Esophagus muscularis mucosa (tissue), 4 donors: Measurements from ENCODE around the gene GARIN5B. TPM values are rescaled to one million over a fixed set of nuclear protein-coding genes. Genes with fewer than 3 reads are reported as not detected.
"Not testable (repeated sequence)": the region's sequence is repeated elsewhere in the genome, so short reads cannot be mapped to it uniquely, and the experiment has no call there.

ENCODE experiments used
- DNase-seq: peaks from one replicate; pipeline ENCODE4 v3.0.0-alpha.2; 2017; ENCODE audit errors: extremely low spot score
- H3K27ac ChIP-seq, 4 donors: fragments of 200-600 bp; sonication (generic); replicated peaks in 1 of 4; 1 replicate in 3 of 4; 2 replicates in 1 of 4; pipeline ENCODE4 v1.5.1; 2016 to 2019; ENCODE audit warnings: mild to moderate bottlenecking in 1 of 4
- H3K27me3 ChIP-seq, 4 donors: fragments of 200-600 bp; sonication (generic); one replicate each; pipeline versions ENCODE4 v1.5.1 to v1.6.0; 2016 to 2019
- H3K36me3 ChIP-seq, 4 donors: fragments of 200-600 bp; sonication (generic); one replicate each; pipeline ENCODE4 v1.5.1; 2016 to 2019
- H3K4me1 ChIP-seq, 4 donors: fragments of 200-600 bp; sonication (generic); one replicate each; pipeline ENCODE4 v1.5.1; 2016 to 2019
- H3K4me3 ChIP-seq, 4 donors: fragments of 200-600 bp; sonication (generic); 1 replicate in 2 of 4; 2 replicates in 2 of 4; pipeline ENCODE4 v1.5.1; 2016 to 2019; ENCODE audit warnings: mild to moderate bottlenecking in 4 of 4, moderate library complexity in 1 of 4
- H3K9me3 ChIP-seq, 4 donors: fragments of 200-600 bp; sonication (generic); 1 replicate in 3 of 4; 2 replicates in 1 of 4; pipeline ENCODE4 v1.5.1; 2016 to 2019
- CTCF ChIP-seq, 3 experiments: fragments of 200-600 bp in 2 of 3; fragments of 450-650 bp in 1 of 3; sonication (generic) in 2 of 3; IDR thresholded peaks; one replicate each; pipeline ENCODE4 v1.5.1; 2017 to 2019; ENCODE audit warnings: antibody characterized with exemption in 3 of 3, mild to moderate bottlenecking in 2 of 3, moderate library complexity in 1 of 3
- EP300 ChIP-seq: sonication (generic); formaldehyde crosslinking; IDR thresholded peaks from one replicate; pipeline ENCODE4 v1.6.1; 2017; ENCODE audit warnings: antibody characterized with exemption
- POLR2A ChIP-seq: fragments of 450-650 bp; IDR thresholded peaks from one replicate; pipeline ENCODE4 v1.6.1; 2017; ENCODE audit warnings: antibody characterized with exemption, moderate library complexity, mild to moderate bottlenecking, low read depth
- POLR2AphosphoS5 ChIP-seq, 2 donors: sonication (generic); formaldehyde crosslinking; IDR thresholded peaks; one replicate each; pipeline ENCODE4 v1.6.1; 2017; ENCODE audit warnings: antibody characterized with exemption in 2 of 2
- WGBS: methylation state at CpG from one replicate; pipeline ENCODE4 v1.1.5; 2018; 5-methylcytosine and 5-hydroxymethylcytosine counted together
- intact Hi-C: fragments of 100-400 bp; cut with DNase I; formaldehyde crosslinking; loops from one replicate; pipeline ENCODE4 v1.15.1; 2023
- total RNA-seq, 4 donors: library from RNA; depleted of rRNA; stranded (reverse); fragments of >200 nt; gene quantifications; one replicate each; pipeline versions ENCODE4 v1.1.0 to v1.2.1, GENCODE V29; 2016

The GARIN5B gene
- total RNA-seq, 4 donors from 2014 or later = not detected

DNA sequence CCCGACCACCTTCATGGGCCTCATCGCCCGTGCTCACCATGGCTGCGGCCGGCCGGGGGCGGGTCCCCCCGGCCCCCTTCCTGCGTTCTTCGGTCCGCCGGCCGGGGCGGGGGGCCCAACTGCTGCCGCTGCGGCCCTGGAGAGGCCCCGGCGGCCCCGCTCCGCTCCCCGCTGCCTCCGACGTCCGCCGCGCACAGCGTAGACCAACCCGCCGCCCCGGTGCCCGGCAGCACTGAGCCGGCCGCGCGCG is 44.4 kb upstream of the GARIN5B start, which contains the start of gene UBE2S:
TSS of gene UBE2S (minus strand) at position 239 of the 250 bp plus-strand sequence. CDS start at position 40, 199 bp downstream.
- H3K36me3 ChIP-seq = peaks cover 15 to 39% (median 34%) of the 10 kb centered on the region in 4 donors
- WGBS = 0% methylated on average over 1 of the region's 36 CpGs
- peak within 1 kb of the TSS; percentile 87 to 98 (median 97) for H3K4me3 ChIP-seq
- DNase-seq, intact Hi-C loops, H3K27me3 ChIP-seq, H3K9me3 ChIP-seq: not testable (repeated sequence)
- peak within 1 kb of the TSS; percentile 97 to 99 (median 98) for H3K27ac ChIP-seq
- TF ChIP-seq POLR2A = peak; percentile 71
- TF ChIP-seq POLR2AphosphoS5 (IDR thresholded peaks at IDR 0.05) = peak in 1 of 2 donors; percentile 98
- H3K4me1 ChIP-seq = peaks cover 14 to 28% (median 25%) of the 10 kb centered on the region in 4 donors

DNA sequence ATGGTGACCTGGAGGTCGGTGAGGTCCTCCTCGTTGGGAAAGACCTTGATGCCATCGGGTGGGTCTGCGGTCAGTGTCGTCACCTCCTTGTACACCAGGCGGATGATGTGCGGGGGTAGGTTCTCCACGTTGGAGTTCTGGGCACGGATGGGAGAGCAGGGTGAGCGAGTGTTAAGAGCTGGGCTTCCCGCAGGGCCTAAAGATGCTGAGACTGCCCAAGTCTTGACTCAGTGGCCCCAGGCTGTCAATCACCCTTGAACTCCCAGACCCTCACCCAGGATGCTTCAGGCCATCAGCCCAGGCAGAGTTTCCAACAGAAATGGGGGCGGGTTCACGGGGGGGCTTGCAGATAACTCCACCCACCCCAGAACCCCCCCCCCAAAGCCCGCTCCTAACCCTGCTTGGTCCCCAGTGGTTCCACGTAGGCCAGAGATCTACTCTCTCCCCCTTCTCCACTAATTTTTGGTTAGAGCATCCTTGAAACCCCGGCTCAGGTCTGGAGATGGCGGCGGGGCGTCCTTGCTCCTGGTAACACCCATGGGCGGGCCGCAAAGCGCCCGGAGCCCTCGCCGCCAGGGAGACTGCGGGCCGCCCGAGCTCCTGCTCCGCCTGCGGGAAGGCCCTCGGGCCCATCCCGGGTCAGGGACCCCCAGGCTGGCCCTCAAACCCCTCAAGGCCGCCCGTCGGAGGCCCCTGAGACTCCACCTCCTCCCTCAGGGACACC is 43.9 kb upstream of the GARIN5B start:
- H3K27me3 ChIP-seq = no peaks in the 10 kb centered on the region
- TF ChIP-seq POLR2AphosphoS5 (IDR thresholded peaks at IDR 0.05) (no peak), CTCF (IDR thresholded peaks at IDR 0.05) (no peak), EP300 (no peak), POLR2A (no peak)
- H3K4me3 ChIP-seq = peak overlapping the region; percentile 87 to 98 (median 97)
- peak overlapping the region; percentile 97 to 99 (median 98) for H3K27ac ChIP-seq
- DNase-seq = no peak
- peaks cover 14 to 28% (median 25%) of the 10 kb centered on the region in 4 donors for H3K4me1 ChIP-seq
- 19% methylated on average over 15 of the region's 35 CpGs for WGBS
- intact Hi-C loops = no loop called here
- H3K9me3 ChIP-seq = no peaks in the 10 kb centered on the region
- H3K36me3 ChIP-seq = peaks cover 19 to 44% (median 39%) of the 10 kb centered on the region in 4 donors

DNA sequence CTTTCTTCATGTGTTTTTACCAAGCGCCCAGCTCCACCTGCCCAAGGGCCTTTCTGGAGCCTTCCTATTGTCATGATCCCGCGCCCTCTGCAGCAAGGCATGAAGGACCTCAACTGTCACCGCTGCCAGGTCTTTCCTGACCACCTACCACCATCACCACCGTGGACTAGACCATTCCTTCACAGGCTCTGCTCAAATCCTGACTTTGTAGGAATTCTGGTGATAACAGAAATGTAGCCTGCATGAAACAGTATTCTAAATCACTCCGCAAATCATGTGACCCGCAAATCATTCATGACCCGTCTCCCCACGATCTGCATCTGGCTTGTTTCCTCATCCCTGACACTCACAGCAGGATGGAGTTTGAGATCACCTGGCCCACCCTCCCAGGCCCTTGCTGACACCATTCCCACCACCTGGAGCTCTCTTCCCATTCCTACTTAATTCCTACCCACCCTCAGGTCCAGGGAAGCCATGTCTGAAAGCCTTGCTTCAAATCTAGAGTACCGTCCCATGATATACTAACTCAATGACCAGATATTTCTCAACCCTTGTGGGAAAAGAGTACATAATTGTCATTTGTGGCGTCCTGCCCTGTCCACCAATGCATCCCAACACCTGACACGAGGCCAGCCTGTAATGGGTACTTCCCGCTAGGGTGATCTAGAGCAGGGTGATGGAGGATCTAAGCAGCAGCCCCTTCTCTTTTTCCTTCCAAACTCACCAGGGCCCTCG is 43.2 kb upstream of the GARIN5B start:
- Histone ChIP-seq H3K36me3 (peaks cover 22 to 51% (median 46%) of the 10 kb centered on the region in 4 donors), H3K27me3 (no peaks in the 10 kb centered on the region), H3K9me3 (no peaks in the 10 kb centered on the region), H3K4me1 (peaks cover 14 to 28% (median 25%) of the 10 kb centered on the region in 4 donors), H3K4me3 (peak overlapping the region; percentile 87 to 98 (median 97)), H3K27ac (peak overlapping the region in 1 of 4 donors; percentile 98)
- WGBS = 77% methylated on average over 14 of the region's 14 CpGs
- intact Hi-C loops = no loop called here
- TF ChIP-seq CTCF (IDR thresholded peaks at IDR 0.05) = no peak
- TF ChIP-seq EP300 = no peak
- TF ChIP-seq POLR2A = no peak
- no peak for TF ChIP-seq POLR2AphosphoS5 (IDR thresholded peaks at IDR 0.05)
- DNase-seq = no peak

DNA sequence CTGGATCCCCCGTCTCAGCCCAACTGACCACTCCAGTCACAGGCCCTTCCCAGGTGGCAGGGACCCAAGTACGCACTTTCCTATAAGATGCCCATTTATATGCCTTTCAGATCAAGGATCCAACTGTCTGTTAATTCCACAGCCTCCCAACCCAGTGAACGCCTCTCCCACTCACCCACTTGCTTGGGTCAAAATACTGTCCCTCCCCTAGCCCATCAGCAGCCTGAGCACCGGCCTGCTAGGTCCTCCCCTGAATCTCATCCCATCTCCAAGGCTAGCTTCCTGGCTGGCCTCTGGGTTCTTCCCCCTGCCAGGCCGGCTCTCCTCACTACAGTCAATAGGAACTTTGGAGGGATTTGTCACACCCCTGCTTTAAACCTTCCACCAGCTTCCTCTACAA is 42.6 kb upstream of the GARIN5B start:
- Histone ChIP-seq H3K27me3 (no peaks in the 10 kb centered on the region), H3K9me3 (no peaks in the 10 kb centered on the region), H3K36me3 (peaks cover 27 to 58% (median 52%) of the 10 kb centered on the region in 4 donors), H3K4me1 (peaks cover 14 to 28% (median 25%) of the 10 kb centered on the region in 4 donors), H3K27ac (no peak overlapping the region), H3K4me3 (no peak overlapping the region)
- TF ChIP-seq EP300 (no peak), CTCF (IDR thresholded peaks at IDR 0.05) (no peak), POLR2AphosphoS5 (IDR thresholded peaks at IDR 0.05) (no peak)
- 83% methylated on average over 5 of the region's 5 CpGs for WGBS
- DNase-seq = no peak
- intact Hi-C loops = no loop called here

GRCh38 chr19:55402509-55402908 is 39.4 kb upstream of the GARIN5B start:
- DNase-seq = no peak
- intact Hi-C loops = no loop called here

DNA sequence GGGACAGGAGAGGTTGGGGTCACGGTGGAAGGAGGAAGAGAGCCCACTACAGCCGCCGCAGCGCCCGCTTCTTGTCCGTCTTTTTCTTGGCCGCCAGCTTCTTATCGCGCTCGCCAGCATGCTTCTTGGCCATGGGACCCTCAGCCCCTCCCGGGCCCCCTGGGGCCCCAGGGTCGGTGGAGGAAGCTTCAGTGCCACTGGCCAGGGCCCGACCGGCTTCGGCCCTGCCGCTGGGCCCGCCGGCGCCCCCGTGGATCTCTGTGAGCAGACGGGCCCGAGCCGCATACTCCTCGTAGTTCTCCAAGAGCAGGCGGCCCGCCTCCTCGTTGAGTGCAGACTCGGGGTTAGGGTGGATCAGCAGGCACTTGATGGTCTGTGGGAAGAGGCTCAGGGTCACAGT is 38.3 kb upstream of the GARIN5B start:
- H3K9me3 ChIP-seq, H3K27ac ChIP-seq, intact Hi-C loops, H3K27me3 ChIP-seq, DNase-seq, H3K4me3 ChIP-seq: not testable (repeated sequence)
- peaks cover 29 to 62% (median 56%) of the 10 kb centered on the region in 4 donors for H3K36me3 ChIP-seq
- WGBS = 84% methylated on average over 22 of the region's 28 CpGs
- H3K4me1 ChIP-seq = peaks cover 3 to 13% (median 11%) of the 10 kb centered on the region in 4 donors

More at GRCh38 chr19:55402509-55402908, 39.4 kb upstream of the GARIN5B start:
- no peak overlapping the region for H3K27ac ChIP-seq
- H3K9me3 ChIP-seq = no peaks in the 10 kb centered on the region
- peaks cover 29 to 62% (median 56%) of the 10 kb centered on the region in 4 donors for H3K36me3 ChIP-seq
- 86% methylated on average over 2 of the region's 2 CpGs for WGBS
- peaks cover 10 to 24% (median 18%) of the 10 kb centered on the region in 4 donors for H3K4me1 ChIP-seq
- TF ChIP-seq POLR2A (no peak), EP300 (no peak), POLR2AphosphoS5 (IDR thresholded peaks at IDR 0.05) (no peak), CTCF (IDR thresholded peaks at IDR 0.05) (no peak)
- no peak overlapping the region for H3K4me3 ChIP-seq
- H3K27me3 ChIP-seq = no peaks in the 10 kb centered on the region
